Activated CD4-positive, alpha-beta T cell treated with anti-CD3 and anti-CD28 coated beads for 24 hours (primary cell): ENCODE data around the gene LRG1.
"Not testable (repeated sequence)": the region's sequence is repeated elsewhere in the genome, so short reads cannot be mapped to it uniquely, and the experiment has no call there.

Experiments used
- DNase-seq, 2 donors: peaks; one replicate each; pipeline ENCODE4 v3.0.0-alpha.2; 2020; ENCODE audit warnings: low read depth in 2 of 2

Gene LRG1

DNA sequence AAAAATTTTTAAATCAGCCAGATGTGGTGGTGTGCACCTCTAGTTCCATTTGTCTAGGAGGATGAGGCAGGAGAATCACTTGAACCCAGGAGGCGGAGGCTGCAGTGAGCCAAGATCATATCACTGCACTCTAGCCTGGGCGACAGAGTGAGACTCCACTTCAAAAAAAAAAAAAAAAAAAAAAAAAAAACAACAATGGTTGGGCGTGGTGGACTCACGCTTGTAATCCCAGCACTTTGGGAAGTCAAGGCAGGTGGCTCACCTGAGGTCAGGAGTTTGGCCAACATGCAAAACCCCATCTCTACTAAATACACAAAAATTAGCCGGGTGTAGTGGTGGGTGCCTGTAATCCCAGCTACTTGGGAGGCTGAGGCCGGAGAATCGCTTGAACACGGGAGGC lies 12.5 kb downstream of the LRG1 start:
- not testable (repeated sequence) for DNase-seq

DNA sequence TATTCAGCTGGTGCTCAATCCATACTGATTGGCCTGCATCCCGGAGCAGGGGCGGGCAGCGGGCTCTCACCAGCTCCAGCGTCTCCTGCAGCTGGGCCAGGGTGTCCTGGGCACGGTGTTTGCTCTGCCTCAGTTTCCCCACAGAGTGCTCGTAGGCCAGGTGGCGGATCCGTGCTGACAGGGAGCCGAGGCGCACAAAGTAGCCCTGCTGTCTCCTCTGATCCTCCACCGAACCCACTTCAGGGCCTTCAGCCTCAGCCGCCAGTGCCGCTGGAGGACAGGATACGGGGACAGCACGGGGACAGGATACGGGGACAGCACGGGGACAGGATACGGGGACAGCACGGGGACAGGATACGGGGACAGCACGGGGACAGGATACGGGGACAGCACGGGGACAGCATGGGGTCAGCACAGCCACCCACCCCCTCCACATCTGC lies 14.3 kb downstream of the LRG1 start:
- no peak for DNase-seq

DNA sequence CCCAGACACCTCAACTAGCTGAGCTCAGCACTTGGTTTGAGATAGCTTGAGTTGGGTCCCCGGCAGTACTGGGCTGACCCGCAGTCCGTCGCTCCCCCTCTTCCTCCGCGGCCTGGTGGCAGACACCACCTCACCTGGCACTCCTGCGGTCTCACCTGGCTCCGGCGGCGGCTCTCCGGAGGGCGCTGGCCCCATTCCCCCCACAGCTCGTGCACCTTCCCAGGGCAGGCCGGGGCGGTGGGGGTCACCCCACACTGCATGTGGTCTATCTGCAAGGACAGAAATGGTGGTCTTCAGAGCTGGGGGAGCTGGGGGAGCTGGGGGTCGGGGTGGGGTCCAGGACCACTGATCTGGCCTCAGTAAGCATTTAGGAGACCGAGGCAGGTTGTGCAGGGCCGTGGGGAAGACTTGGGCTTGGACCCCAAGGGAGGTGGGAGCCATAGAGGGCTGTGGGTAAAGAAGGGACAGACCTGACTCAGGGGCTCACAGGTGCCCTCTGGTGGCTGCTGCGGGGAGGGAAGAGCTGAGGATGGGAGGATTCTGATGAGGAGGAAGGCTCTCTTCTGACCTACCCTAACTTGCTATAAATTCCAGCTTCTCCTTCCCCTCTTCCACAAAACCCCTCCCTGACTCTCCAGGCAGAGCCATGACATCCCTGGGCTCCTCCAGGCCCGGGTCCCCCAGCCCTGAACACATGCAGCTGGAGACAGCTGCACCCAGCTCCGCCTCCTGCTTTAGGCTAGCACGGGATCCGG lies 14.9 kb downstream of the LRG1 start:
- DNase-seq: peak; percentile 53 to 63

DNA sequence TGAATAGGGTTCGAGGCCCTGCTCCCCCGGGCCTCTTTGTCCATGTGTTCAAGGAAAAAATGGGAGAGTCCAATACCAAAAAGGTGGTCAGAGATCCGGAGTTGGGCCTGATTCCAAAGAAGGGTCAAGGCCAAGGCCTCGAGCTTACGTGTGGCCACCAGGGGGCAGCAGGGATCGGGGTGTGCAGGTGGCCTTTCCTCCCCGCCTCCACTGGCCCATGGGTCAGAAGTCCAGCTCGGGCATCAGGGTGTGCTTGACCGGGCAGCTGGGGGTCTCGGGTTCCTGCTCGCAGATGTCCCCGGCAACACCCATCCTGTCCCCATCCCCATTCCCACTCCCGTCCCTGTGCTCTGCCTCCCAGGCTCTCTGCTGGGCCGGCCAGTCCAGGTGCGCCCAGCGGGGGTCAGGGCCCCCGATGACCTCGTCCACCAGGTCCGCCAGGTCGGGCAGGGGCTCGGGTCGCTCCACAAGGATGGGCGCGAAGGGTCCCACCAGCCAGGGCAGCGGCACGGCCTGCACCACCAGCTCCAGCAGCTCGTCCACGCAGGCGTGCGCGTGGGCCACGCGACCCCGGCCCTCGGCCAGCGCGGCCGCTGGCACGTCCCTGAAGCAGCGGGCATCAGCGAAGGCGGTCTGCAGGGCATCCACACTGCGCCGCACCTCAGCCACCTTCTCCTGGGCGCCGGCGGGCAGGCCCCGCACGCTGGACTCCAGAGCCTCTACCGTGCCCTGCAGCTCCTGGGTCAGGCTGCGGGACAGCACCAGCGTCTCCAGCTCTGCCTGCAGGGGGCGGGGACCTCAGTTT lies 16.3 kb downstream of the LRG1 start:
- no peak for DNase-seq

DNA sequence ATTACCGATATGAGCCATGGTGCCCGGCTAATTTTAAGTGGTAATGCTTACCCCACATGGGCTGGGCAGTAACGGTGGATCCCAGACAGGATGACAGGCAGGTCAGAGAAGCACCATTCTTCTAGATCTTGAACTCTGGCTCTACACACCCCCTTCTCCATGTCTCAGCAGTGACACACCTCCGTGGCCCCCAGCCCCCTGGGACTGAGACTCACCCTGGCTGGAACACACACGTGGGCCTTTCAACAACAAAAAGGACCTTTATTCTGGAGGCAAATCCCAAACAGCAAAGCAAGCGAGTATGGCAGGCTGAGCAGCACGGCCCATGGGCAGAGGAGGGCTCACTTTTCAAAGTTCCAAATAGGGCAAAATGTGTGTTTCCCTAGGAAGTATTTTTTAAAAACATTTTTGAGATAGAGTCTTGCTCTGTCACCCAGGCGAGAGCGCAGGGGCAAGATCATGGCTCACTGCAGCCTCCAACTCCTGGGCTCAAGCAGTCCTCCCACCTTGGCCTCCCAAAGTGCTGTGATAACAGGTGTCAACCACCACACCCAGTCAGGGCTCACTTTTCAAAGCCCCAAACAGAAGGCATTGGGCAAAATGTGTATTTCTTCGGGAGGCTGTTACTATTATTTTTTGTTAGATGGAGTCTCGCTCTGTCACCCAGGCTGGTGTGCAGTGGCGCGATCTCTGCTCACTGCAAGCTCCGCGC lies 17.4 kb downstream of the LRG1 start:
- DNase-seq: no peak

DNA sequence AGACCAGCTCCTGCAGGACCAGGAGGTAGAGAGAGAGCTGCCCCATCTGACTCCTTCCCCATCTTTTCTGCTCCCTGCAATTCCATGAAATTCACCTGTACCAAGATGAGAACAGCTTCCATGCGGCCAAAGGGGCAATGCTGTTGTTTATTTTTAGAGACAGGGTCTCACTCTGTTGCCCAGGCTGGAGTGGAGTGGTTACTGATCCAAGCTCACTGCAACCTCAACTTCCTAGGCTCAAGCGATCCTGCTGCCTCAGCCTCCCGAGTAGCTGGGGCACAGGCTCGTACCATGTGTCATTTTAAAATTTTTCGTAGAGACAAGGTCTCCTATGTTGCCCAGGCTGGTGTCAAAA lies 18.0 kb downstream of the LRG1 start:
- DNase-seq: no peak

DNA sequence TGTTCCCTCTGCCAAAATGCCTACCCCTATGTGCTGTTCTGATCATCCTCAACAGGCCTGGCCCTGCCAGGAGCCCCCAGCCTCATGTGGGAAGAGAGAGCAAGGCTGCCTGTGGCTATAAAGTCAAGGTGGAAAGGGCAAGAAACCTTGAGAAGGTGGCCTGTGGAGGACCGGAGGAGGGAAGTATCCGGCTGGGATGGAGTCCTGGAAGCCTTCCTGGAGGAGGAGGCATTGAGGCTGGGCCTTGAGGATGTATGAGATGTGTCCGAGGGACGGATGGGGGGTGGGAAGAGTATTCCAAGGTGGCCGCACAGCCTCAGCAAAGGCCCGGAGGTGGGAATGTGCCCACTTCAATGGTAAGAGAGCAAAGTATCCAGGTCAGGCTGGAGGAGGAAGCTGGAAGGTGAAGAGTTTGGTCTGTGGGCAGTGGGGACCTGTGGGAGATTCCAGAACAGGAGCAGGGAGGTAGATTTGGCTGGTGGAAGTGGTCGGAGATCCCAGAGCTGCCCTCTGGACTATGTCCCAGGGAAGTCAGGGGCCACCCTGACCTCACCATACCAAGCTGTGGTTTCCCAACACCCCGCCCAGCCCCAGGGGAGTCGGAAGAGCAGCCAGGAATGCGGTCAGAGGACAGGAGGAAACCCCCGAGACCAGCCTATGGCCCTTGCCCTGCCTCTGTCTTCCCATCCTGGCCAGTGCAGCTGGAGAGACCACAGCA lies 18.5 kb downstream of the LRG1 start:
- no peak for DNase-seq

DNA sequence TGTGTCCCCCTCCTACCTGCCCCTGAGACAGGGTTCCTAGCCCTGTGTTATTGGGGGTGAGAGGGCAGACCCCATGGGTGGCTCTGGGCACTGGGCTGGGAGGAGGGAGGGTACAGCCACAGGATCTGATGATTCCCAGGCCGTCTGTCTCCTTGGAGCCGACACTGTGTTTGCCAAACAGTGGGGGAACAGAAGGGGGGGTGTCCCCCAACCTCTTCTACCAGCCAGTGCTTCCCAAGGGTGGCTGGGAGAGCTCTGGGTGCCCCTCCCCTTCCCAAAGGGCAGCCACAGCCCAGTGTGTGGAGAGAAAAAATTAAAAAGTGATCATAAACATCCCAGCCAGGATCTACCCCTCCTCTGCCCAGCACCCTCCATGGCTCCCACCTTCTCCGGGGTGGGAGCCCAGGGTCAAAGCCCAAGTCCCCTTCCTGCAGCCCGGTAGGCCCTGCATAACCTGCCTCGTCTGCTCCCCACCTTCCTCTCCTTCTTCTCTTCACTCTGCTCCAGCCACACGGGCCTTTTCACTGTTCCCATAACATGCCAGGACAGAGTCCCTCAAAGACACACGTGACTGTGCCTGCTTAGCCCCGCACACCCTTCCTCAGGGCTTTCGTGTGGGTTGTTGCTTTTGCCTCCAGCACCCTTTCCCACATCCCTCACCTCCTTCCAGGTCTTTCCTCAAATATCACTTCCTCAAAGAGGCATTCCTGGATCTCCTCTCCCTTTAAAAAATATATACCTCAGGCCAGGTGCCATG lies 20.1 kb downstream of the LRG1 start:
- DNase-seq: no peak

DNA sequence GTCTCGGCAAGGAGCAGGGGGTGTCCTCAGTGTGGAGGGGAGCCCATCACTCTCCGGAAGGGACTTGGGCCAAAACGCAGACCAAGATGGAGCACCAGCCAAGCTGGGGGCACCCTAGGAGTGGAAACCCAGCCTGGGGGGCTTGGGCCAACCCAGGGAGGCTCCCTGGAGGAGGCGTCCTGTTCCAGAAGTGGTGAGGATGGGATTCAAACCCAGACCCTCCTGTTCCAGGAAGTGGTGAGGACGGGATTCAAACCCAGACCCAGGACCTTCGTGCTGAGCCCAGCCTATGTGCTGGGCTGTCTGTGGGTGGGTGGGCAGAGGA lies 20.7 kb downstream of the LRG1 start:
- no peak for DNase-seq

DNA sequence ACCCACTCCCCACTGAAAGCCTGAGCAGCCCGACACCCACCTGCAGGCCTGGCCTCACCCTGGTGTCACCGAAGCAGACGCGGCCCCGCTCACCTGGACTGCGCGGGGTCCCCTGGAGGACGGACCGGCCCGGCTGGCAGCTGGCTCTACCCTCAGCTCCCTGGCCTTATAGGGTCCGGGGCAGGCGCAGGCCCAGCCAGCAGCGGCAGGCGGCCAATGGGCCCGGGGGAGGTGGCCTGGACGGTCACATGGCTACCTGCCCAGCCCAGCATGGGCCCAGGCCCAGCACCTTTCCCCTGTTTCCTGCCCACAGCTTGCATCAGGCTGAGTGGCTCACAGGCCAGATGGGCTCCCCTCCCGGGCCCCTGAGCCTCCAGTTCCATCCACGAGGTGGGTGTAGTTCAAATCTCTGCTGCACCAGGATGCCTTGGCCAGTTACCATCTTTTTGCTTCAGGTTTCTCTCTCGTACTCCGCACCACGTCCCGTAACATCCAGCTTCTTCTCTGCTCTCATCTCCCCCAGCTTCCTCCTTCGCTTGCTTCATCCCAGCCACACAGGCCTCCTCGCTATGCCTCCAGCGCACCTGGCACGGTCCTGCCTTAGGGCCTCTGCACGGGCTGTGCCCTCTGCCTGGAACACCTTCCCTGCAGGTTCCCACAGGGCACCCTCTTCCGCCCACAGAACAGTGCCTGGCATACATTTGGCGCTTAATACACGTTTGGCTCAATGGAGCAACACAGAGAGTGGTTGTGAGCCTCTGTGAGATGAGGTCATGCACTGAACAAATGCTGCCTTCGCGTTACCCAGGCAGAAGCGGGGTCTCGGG lies 21.3 kb downstream of the LRG1 start, which contains the start of gene PLIN4:
Gene PLIN4, minus strand, starts transcription at position 142 of the 827 bp plus-strand sequence. CDS start 214 bp downstream, outside the sequence.
- DNase-seq: no peak

DNA sequence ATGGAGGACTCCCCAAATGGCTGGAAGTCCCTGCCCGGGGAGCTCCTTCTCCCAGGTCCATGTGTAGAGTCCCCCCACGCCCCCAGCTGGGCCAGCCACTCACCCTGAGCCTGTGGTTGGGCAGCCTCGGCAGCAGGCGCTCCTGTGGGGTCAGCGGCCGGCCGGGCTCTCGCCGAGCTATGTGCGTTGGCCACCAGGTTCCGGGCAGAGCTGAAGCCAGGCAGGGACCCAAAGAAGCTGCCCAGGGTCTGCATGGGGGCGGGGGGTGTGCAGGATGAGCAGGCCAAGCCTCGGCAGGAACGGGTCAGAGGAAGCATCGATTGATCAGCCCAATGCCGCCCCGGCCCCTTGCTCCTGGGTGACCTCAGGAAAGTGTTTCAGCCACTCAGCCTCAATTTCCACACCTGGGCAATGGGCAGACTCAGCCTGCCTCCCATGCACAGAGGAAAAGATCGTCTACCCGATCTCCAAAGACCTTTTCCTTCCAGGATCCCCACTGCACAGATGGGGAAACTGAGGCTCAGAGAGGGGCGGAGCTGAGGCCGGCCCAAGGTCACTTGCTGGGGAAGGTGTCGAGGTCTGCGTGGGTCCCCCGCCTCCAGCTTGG lies 22.3 kb downstream of the LRG1 start:
- DNase-seq: no peak

DNA sequence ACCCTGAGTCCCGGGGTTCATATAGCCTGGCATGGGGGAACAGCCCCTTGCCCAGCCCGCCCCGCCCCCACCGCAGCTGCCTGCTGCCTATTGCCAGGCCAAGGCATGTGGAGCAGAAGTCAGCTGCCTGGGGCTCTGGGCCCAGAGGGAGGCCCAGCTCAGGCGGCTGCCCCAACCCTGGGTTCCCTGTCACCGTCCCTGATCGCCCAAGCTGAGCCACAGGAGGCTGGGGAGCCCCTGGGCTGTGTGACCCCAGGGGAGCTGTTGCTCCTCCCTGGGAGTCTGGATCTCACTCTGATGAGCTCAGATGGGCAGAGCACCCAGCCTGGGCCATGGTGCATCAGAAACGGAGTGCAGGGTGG lies 22.9 kb downstream of the LRG1 start:
- no peak for DNase-seq

DNA sequence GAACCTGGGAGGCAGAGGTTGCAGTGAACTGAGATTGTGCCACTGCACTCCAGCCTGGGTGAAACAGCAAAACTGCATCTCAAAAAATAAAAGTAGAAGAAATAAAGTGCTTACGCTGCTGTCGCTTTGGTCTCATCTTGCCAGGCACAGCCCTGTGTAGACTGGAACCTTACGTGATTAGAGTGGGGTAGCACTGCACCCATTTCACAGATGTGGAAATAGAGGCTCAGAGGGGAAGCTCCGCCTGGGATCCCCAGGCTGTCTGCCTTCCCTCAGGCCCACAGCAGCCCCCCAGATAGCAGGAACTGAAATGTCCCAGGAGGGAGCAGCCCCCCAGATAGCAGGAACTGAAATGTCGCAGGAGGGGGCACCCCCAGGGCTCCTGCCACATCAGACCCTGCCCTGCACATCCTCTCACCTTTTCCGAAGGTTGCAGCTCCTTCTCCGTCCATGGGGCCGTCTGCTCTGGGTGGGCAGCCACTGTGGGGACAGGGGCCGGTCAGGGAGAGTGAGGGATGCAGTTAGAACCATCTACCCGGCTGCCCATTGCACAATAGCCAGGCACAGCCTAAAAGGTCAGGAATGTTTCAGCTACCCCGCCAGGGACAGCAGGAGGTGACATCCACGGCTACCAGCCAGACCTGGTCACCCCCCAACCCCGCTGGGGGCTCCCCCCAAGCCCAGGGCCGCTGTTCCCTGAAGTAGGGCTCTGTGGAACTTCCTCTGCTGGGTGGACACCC lies 23.5 kb downstream of the LRG1 start:
- no peak for DNase-seq

DNA sequence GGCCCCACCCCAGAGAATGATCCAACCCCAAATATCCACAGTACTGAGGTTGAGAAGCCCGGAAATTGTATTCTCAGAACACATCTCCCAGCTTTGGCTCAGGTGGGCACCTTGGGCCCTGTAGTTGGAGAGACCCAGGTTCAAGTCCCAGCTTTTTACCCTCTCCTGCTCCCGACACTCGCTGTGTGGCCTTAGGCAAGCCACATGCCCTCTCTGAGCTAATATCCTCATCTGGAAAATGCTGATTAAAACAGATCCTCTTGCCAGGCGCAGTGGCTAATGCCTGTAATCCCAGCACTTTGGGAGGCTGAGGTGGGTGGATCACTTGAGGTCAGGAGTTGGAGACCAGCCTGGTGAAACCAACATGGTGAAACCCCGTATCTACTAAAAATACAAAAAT lies 24.1 kb downstream of the LRG1 start:
- no peak for DNase-seq

DNA sequence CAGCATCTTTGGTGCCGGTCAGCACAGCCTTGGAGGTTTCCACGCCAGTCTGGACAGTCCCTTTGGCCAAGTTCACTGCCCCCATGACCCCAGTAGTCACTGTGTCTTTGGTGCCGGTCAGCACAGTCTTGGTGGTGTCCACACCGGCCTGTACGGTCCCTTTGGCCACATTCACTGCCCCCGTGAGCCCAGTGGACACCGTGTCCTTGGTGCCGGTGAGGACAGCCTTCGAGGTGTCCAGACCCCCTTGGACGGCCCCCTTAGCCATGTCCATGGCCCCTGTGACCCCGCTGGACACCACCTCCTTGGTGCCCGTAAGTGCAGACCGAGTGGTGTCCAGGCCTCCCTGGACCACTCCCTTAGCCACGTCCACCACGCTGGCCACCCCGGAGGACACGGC lies 26.6 kb downstream of the LRG1 start:
- no peak for DNase-seq

DNA sequence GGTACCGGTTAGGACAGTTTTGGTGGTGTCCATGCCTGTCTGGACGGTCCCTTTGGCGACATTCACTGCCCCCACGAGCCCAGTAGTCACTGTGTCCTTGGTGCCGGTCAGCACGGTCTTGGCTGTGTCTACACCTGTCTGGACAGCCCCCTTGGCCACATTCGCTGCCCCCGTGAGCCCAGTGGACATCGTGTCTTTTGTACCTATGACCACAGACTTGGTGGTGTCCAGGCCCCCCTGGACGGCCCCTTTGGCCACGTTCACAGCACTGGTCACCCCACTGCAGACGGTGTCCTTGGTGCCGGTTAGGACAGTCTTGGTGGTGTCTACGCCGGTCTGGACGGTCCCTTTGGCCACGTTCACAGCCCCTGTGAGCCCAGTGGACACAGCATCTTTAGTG lies 27.8 kb downstream of the LRG1 start:
- DNase-seq: no peak

DNA sequence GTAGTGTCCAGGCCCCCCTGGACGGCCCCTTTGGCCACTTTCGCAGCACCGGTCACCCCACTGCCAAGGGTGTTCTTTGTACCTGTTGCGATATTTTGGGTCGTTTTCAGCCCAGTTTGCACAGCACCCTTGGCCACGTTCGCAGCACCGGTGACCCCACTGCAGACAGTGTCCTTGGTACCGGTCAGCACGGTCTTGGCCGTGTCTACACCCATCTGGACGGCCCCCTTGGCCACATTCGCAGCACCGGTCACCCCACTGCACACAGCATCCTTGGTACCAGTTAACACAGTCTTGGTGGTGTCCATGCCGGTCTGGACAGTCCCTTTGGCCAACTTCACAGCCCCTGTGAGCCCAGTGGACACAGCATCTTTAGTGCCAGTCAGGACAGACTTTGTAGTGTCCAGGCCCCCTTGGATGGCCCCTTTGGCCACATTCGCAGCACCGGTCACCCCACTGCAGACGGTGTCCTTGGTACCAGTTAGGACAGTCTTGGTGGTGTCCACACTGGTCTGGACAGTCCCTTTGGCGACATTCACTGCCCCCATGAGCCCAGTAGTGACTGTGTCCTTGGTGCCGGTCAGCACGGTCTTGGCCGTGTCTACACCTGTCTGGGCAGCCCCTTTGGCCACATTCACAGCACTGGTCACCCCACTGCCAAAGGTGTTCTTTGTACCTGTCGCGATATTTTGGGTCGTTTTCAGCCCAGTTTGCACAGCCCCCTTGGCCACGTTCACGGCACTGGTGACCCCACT lies 28.4 kb downstream of the LRG1 start:
- no peak for DNase-seq

DNA sequence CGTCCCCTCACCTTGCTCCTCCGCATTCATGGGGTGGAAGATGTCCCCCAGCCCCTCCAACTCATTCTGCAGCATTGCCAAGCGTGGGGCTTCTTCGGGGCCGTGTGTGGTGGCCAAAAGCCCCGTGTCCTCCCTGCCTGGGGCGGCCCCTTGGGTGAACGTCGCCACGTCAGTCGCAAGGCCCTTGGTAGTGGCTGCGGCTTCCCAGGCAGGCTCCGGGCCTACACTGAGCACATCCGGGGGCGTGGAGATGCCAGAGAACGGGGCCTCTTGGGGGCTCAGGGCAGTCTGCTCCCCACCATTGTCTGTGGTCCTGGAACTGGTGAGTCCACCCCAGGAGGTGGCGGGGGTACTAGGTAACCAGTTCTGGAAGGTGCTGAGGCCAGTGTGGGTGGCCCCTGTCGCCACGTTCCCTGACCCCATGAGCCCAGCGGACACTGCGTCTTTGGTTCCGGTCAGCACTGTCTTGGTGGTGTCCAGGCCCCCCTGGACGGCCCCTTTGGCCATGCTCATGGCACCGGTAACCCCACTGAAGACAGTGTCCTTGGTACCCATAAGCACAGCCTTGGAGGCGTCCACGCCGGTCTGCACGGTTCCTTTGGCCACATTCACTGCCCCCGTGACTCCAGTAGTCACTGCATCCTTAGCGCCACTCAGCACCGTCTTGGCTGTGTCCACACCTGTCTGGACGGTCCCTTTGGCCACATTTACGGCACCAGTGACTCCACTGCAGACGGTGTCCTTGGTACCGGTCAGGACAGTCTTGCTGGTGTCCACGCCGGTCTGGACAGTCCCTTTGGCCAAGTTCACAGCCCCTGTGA lies 29.2 kb downstream of the LRG1 start:
- DNase-seq: no peak
